Raji (cell line): ENCODE data around the gene MAP4K2.
A peak's percentile ranks its signal among the peaks of the same experiment; 100 is the strongest.

Source experiments
- POLR2A ChIP-seq: IDR thresholded peaks from 2 replicates; pipeline ENCODE4 v1.6.1; 2011; ENCODE audit warnings: low read depth, low read length, control low read depth; ENCODE audit not compliant: insufficient read depth

Gene MAP4K2

GRCh38 chr11:64803158-64803845 lies at the start of gene MAP4K2:
MAP4K2 (minus strand) TSS chr11:64803214; CDS start chr11:64803149, 65 bp downstream.
- TF ChIP-seq POLR2A = peak; percentile 47; the same call in 1 of the 2 replicates

GRCh38 chr11:64851831-64852351 lies 48.9 kb upstream of the MAP4K2 start:
- TF ChIP-seq POLR2A = peak; percentile 49; the same call in 1 of the 2 replicates

DNA sequence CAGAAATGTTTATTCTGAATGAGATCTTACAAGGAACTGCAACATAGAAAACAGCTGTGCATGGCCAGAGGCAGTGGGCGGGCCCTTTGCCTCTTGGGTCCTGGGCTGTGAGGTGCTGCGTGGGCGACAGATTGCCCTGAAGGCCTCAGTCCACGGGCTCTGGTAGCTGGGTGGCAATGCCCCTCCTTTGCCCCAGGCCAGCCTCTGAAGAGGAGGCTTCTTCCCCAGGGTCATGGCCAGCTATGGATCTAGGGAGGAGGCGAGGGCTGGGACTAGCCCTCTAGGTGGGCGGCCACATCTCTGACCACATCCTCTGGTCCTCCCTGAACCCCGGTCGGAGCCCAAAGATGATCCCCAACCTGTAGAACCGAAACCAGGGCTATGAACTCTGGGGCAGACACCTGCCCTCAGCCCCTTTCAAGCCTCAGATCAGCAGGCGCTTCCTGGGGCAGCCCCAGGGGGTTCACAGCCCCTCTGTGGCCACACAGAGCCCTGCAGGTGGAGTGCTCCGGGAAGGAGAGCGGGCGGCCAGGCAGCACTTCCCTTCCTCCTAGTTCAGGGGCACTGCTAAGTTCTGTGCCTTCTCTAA lies 48.1 kb upstream of the MAP4K2 start:
- no peak; the same call in 1 of the 2 replicates for TF ChIP-seq POLR2A

GRCh38 chr11:64849598-64850356 lies 46.8 kb upstream of the MAP4K2 start:
- TF ChIP-seq POLR2A = no peak

- peak; percentile 49; the same call in 1 of the 2 replicates for TF ChIP-seq POLR2A
Observed at GRCh38 chr11:64848826-64849597, 46.0 kb upstream of the MAP4K2 start.

DNA sequence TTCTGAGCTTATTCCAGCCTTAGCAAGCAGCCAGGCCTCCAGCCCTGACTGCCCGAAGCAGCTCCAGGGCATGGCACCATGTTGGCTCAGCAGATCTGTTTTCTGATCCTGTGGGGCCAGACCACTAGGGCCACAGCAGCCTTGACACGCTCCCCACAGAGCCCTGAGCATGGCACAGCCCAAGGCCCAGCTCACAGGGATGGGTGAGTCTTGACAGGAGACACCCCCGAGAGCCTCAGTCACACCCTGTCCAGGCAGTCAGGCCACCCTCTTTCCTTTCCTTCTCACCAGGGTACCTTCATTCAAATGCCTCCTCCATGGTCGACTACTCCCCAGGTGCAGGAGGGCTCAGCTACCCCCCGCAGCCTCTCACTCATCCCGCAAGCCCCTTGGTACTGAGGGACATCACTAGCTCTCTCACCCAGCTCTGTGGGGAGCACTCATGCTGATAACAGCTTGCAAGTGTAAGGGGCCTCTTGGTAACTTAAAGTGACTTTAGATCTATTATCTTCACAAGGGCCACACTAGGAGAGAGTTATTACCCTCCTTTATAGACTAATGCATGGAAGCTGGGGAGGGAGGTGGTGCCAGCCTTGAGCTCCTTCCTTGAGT lies 45.3 kb upstream of the MAP4K2 start:
- peak; percentile 37 for TF ChIP-seq POLR2A

DNA sequence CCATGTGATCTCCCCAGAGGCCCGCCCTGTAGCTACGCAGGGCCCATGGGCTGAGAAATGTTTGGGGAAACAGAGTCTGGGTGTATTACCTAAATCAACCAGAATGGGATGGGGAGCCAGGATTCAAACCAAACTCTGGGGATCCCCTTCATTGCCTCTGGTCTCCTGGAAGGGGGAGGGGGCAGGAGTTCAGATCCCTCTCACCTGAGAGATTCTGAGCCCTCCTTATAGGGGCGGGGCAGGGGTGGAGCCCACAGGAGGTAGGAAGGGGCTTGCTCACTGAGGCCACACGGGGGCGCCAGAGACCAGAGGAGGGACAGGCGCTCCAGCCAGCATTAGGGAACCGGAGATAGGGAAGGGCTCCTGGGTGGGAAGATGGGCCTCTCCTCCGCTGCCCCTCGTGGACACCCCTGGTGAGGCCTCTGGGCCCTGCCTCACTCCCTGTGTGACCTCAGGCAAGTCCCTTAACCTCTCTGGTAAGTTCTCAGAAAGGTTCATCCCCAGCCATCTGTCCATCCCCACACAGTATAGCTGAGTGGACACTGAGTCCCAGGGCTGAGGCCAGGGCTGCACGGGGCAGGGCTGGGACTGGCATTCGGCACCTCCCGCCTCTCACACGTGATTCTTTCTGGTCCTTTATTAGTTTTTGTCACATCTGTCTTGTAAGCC lies 44.1 kb upstream of the MAP4K2 start:
- TF ChIP-seq POLR2A = 0 out of 2 replicates have a peak, but pooled peaks have one; percentile 33

DNA sequence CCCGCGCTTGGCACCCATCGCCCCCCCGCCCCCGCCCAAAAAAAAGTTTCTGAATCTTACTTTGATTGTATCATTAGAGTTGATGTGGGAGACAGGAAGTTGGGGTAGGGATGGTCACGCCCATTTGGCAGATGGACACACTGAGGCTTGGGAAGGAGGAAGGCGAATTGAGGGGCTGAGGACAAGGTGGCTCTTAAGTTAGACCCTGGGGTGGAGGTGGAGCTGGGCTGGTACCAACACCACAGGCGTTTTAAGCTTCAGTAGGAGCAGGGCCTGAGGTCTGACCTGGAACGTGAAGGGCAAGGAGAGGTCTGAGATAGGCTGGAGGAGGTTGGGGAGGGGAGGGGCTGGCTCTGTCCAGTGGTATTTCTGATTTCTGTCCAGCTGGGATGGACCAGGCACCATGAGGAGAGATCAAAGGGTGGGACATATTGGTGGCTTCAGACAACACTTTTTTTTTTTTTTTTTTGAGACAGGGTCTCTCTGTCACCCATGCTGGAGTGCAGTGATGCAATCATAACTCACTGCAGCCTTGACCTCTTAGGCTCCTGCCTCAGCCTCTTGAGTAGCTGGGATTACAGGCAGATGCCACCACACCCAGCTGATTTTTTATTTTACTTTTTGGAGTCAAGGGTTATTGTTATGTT lies 42.2 kb upstream of the MAP4K2 start:
- no peak for TF ChIP-seq POLR2A

GRCh38 chr11:64844330-64845128 lies 41.5 kb upstream of the MAP4K2 start, which contains the start of gene CDC42BPG:
CDC42BPG (minus strand) TSS chr11:64844653; CDS start chr11:64844569, 84 bp downstream.
- TF ChIP-seq POLR2A = peak; percentile 47; the same call in 1 of the 2 replicates

GRCh38 chr11:64843686-64844329 lies 40.8 kb upstream of the MAP4K2 start:
- no peak for TF ChIP-seq POLR2A

- TF ChIP-seq POLR2A = no peak
Observed at GRCh38 chr11:64842851-64843685, 40.1 kb upstream of the MAP4K2 start.
